PFSK-1 (cell line): ENCODE results near the gene PKP1.

Experiments used
- FOXP2 ChIP-seq: optimal IDR thresholded peaks from 2 replicates; pipeline ENCODE3; 2011; ENCODE audit warnings: borderline replicate concordance, control low read depth, inconsistent platforms; ENCODE audit not compliant: insufficient read depth; ENCODE audit errors: extremely low read length, extremely low read depth
- POLR2AphosphoS5 ChIP-seq: IDR thresholded peaks from 2 replicates; pipeline ENCODE4 v1.6.1; 2012; ENCODE audit warnings: low read depth, mild to moderate bottlenecking, control low read depth, low read length, moderate library complexity
- REST ChIP-seq, 2 experiments: IDR thresholded peaks; 2 replicates each; pipeline versions ENCODE4 v1.6.1 to v1.8.0; 2011 to 2012; ENCODE audit warnings: low read depth in 2 of 2, low read length in 2 of 2, control low read depth in 1 of 2, inconsistent platforms in 1 of 2, mild to moderate bottlenecking in 1 of 2, moderate library complexity in 1 of 2; ENCODE audit not compliant: insufficient read depth in 1 of 2
- SIN3A ChIP-seq: IDR thresholded peaks from 2 replicates; pipeline ENCODE4 v1.6.1; 2012; ENCODE audit warnings: mild to moderate bottlenecking, low read length, moderate library complexity, borderline replicate concordance; ENCODE audit not compliant: insufficient read depth
- TAF1 ChIP-seq: IDR thresholded peaks from 2 replicates; pipeline ENCODE4 v1.6.1; 2012; ENCODE audit warnings: low read length, control low read depth, borderline replicate concordance; ENCODE audit not compliant: insufficient read depth

Gene PKP1

GRCh38 chr1:201288007-201288406 is 4.7 kb downstream of the PKP1 start:
- TF ChIP-seq TAF1 (no peak), POLR2AphosphoS5 (no peak), FOXP2 (no peak), SIN3A (no peak), REST (IDR thresholded peaks at IDR 0.05; ENCODE audit: insufficient read depth in 1 of 2, low read depth in 2 of 2, low read length in 2 of 2) (no peak)

- no peak for TF ChIP-seq TAF1
- no peak for TF ChIP-seq FOXP2
- TF ChIP-seq POLR2AphosphoS5, result no peak
These were observed 5.5 kb downstream of the PKP1 start for GRCh38 chr1:201288765-201289164.

GRCh38 chr1:201290551-201290950 is 7.2 kb downstream of the PKP1 start:
- TF ChIP-seq SIN3A (no peak), FOXP2 (no peak), REST (IDR thresholded peaks at IDR 0.05; ENCODE audit: insufficient read depth in 1 of 2, low read depth in 2 of 2, low read length in 2 of 2) (no peak), TAF1 (no peak), POLR2AphosphoS5 (no peak)

- no peak for TF ChIP-seq FOXP2
- no peak for TF ChIP-seq SIN3A
- TF ChIP-seq TAF1, result no peak
- no peak for TF ChIP-seq REST (IDR thresholded peaks at IDR 0.05; ENCODE audit: insufficient read depth in 1 of 2, low read depth in 2 of 2, low read length in 2 of 2)
- TF ChIP-seq POLR2AphosphoS5, result no peak
These were observed 8.6 kb downstream of the PKP1 start for GRCh38 chr1:201291916-201292315.

GRCh38 chr1:201294876-201295275 is 11.6 kb downstream of the PKP1 start:
- TF ChIP-seq FOXP2 (no peak), REST (IDR thresholded peaks at IDR 0.05; ENCODE audit: insufficient read depth in 1 of 2, low read depth in 2 of 2, low read length in 2 of 2) (no peak), POLR2AphosphoS5 (no peak), SIN3A (no peak), TAF1 (no peak)
